ENCODE data around the gene TPCN1. TPM values are rescaled to one million over a fixed set of nuclear protein-coding genes. Genes with fewer than 3 reads are reported as not detected.

TPCN1 gene
- total RNA-seq, result 10 to 100 TPM; 27.6 to 82.3 (median 46.3) TPM

- TF ChIP-seq CTCF (IDR thresholded peaks at IDR 0.05; ENCODE audit: low read depth), result no peak
Observed at GRCh38 chr12:113221181-113221996, at the start of gene TPCN1. Gene TPCN1 (plus strand): TSS chr12:113221464. CDS start chr12:113226853, 5,389 bp downstream.

- no peak for TF ChIP-seq CTCF (IDR thresholded peaks at IDR 0.05; ENCODE audit: low read depth)
Observed at GRCh38 chr12:113171543-113171942, 49.7 kb upstream of the TPCN1 start.

GRCh38 chr12:113172185-113172584 is 49.1 kb upstream of the TPCN1 start:
- TF ChIP-seq CTCF (IDR thresholded peaks at IDR 0.05; ENCODE audit: low read depth), result no peak

- no peak for TF ChIP-seq CTCF (IDR thresholded peaks at IDR 0.05; ENCODE audit: low read depth)
Observed at GRCh38 chr12:113173081-113173698, 48.1 kb upstream of the TPCN1 start.

GRCh38 chr12:113174461-113175384 is 46.5 kb upstream of the TPCN1 start:
- no peak for TF ChIP-seq CTCF (IDR thresholded peaks at IDR 0.05; ENCODE audit: low read depth)

- TF ChIP-seq CTCF (IDR thresholded peaks at IDR 0.05; ENCODE audit: low read depth), result no peak
Observed at GRCh38 chr12:113179023-113179422, 42.2 kb upstream of the TPCN1 start.

All from subcutaneous adipose tissue (tissue), 4 donors.